Aorta (tissue), 5 donors: Measurements from ENCODE around the gene GABRB2. TPM values are rescaled to one million over a fixed set of nuclear protein-coding genes. Genes with fewer than 3 reads are reported as not detected.
A peak's percentile ranks its signal among the peaks of the same experiment; 100 is the strongest.

Source experiments
- ATAC-seq: fragments of 200-7000 bp; cut with Tn5 transposase; one replicate; pipeline ENCODE4 v1.9.1; 2022; ENCODE audit warnings: moderate library complexity; ENCODE audit not compliant: low FRiP score
- DNase-seq, 2 donors: peaks; one replicate each; pipeline ENCODE4 v3.0.0-alpha.2; 2020
- H3K27ac ChIP-seq, 2 donors: one replicate each; pipeline ENCODE4 v1.5.1; 2013; ENCODE audit warnings: low read length in 2 of 2, mild to moderate bottlenecking in 2 of 2, moderate library complexity in 2 of 2, control low read depth in 1 of 2, inconsistent platforms in 1 of 2, low read depth in 1 of 2
- H3K27me3 ChIP-seq, 2 donors: one replicate each; pipeline ENCODE4 v1.6.1; 2013; ENCODE audit warnings: control low read depth in 1 of 2, low read length in 1 of 2, mild to moderate bottlenecking in 1 of 2, moderate library complexity in 1 of 2; ENCODE audit not compliant: insufficient read depth in 2 of 2, control insufficient read depth in 1 of 2
- H3K36me3 ChIP-seq, 2 donors: one replicate each; pipeline ENCODE4 v1.6.1; 2013; ENCODE audit warnings: control low read depth in 1 of 2, low read length in 1 of 2, mild to moderate bottlenecking in 1 of 2; ENCODE audit not compliant: insufficient read depth in 2 of 2, control insufficient read depth in 1 of 2
- H3K4me1 ChIP-seq, 2 donors: one replicate each; pipeline ENCODE4 v1.6.1; 2013; ENCODE audit warnings: low read length in 2 of 2, control low read depth in 1 of 2, mild to moderate bottlenecking in 1 of 2, moderate library complexity in 1 of 2; ENCODE audit not compliant: insufficient read depth in 2 of 2, control insufficient read depth in 1 of 2
- H3K4me3 ChIP-seq, 2 donors: one replicate each; pipeline ENCODE4 v1.5.1; 2013; ENCODE audit warnings: low read length in 2 of 2, control low read depth in 1 of 2, mild to moderate bottlenecking in 1 of 2
- H3K9me3 ChIP-seq: one replicate; pipeline ENCODE4 v1.6.1; 2013; ENCODE audit warnings: mild to moderate bottlenecking, low read length; ENCODE audit not compliant: control insufficient read depth
- WGBS, 2 donors: extraction: QIAGEN DNeasy Blood & Tissue Kit; methylation state at CpG; one replicate each; pipeline ENCODE4 v1.1.7; 2013; 5-methylcytosine and 5-hydroxymethylcytosine counted together
- intact Hi-C, 2 donors: fragments of 100-400 bp; cut with DNase I; formaldehyde crosslinking; loops; one replicate each; pipeline versions ENCODE4 v1.14.2 to v1.15.0; 2022
- long read RNA-seq, 2 donors: library from polyadenylated mRNA; unstranded; transcript quantifications; one replicate each; pipeline ENCODE4 v2.0.0, GENCODE V29; 2020 to 2021
- polyA plus RNA-seq, 2 donors: library from polyadenylated mRNA; stranded (reverse); fragments of 200-250 nt; gene quantifications; one replicate each; pipeline ENCODE4 v1.2.3, GENCODE V29; 2013
- total RNA-seq, 2 donors: library from RNA; stranded (reverse); fragmentation: NEBNext Ultra II Directional; extraction: Animal tissue kit (Norgen Biotek cat#: 25700); gene quantifications; one replicate each; pipeline ENCODE4 v1.2.1, GENCODE V29; 2021
- donor health status: healthy with polysubstance abuse.
- donor health status: Bipolar disorder and iron deficiency.
- donor health status: DM: no; HTN: no; CAD: no.
- donor health status: DM: no; HTN: no; CAD: no.
- donor health status: DM: yes; HTN: yes; CAD: no.

Gene GABRB2
- total RNA-seq, result 1 to 10 TPM in 1 of 2 donors, under 1 TPM in 1; 0.54 to 1.1 TPM
- under 1 TPM; 0.03 to 0.13 TPM for polyA plus RNA-seq
- long read RNA-seq, donor 1, result 0 reads
- long read RNA-seq, donor 2, result 0 reads

DNA sequence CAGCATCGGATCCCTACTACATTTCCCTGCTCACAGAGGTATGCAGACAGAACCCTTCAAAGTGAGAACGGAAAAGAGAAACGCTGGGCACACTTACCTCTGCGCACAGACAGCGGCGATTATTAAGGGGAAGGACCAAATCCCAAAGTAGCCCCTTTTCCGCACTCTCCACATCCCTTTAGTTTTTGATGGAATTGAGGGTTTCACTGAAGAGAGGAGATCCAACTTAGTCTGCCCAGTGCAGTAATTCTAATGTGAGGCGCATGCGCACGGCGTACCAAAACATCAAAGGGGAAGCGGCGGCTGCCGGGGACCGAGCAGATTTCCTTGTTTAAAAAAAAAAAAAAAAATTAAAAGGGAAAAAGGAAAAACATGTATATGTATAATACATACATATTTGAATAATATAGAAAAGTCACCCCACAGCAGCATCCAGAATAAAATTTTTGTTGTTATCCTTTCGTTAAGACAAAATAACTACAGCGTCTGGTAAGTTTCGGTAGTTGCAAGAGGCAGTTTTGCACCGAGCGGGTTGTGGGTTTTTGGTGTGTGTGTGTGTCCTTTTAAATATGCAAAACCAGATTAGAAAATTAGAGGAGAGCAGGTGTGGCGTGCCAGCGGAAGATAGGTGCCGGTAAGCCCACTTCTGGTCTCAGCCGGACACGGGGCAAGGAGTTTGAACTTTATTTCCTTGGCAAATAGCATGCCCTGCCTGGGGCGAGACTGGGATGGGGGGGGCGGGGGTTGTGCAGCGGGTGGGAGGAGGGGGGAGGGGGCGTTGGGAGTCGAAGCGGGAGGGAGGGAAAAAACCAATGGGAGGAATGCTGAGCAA is at the start of gene GABRB2:
Gene GABRB2, minus strand, starts transcription at position 256 of the 832 bp plus-strand sequence. Its CDS starts 82 bp downstream, at position 174.
- Histone ChIP-seq H3K4me1 (no peaks in the 10 kb centered on the region), H3K27ac (no peak within 1 kb of the TSS), H3K9me3 (no peaks in the 10 kb centered on the region), H3K27me3 (no peaks in the 10 kb centered on the region), H3K4me3 (peak within 1 kb of the TSS; percentile 29 to 63), H3K36me3 (no peaks in the 10 kb centered on the region)
- 1 to 2% methylated on average over 27 to 31 of the region's 31 CpGs for WGBS, 2 donors
- peak; percentile 63 to 77 for DNase-seq
- ATAC-seq, result peak; percentile 60
- intact Hi-C loops, result no loop called here

DNA sequence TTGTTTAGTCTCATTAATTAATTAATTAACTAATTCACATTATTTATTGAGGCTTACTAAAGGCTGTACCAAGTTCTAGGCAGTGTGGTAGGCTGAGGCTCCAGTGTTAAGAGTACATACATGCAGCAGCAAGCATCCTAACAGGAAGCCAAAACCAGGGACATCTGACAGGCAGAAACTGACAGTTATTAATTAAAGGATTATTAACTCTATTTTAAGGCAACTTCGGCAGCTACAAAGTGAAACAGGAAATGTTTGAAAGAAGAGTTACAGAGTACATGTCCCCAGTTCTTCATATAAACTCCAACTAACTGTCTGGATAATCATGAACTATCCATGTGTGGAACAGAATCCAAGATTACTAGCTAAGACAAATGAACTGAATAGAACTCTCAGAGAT is 39.3 kb upstream of the GABRB2 start:
- H3K36me3 ChIP-seq, result no peaks in the 10 kb centered on the region
- intact Hi-C loops, result no loop called here
- H3K27ac ChIP-seq, result no peak overlapping the region
- no peak for DNase-seq
- no peaks in the 10 kb centered on the region for H3K9me3 ChIP-seq
- no peaks in the 10 kb centered on the region for H3K4me1 ChIP-seq
- no peaks in the 10 kb centered on the region for H3K27me3 ChIP-seq
- H3K4me3 ChIP-seq, result no peak overlapping the region
- WGBS, 2 donors, result 7 to 18% methylated on average over 1 of the region's 1 CpG
- ATAC-seq, result no peak

DNA sequence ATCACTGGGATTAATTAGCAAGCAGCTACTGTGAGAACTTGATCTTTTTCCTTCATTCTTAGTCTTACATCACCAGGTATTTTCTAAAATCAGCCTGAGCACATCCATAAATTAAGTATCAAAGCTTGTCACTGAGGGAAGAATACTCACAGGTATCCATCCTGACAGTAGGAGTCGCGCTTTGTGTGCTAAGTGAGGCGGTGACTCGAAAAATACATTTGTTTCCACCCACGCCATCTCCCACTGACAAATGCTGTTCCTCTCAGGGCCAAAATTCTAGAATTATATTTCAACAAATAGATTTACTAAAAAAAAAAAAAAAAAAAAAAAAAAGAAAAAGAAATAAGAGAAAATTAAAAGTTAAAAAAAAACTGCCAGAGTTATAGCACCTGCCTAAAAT is 34.1 kb upstream of the GABRB2 start:
- Histone ChIP-seq H3K27me3 (no peaks in the 10 kb centered on the region), H3K27ac (no peak overlapping the region), H3K36me3 (no peaks in the 10 kb centered on the region), H3K4me3 (no peak overlapping the region), H3K4me1 (no peaks in the 10 kb centered on the region), H3K9me3 (no peaks in the 10 kb centered on the region)
- no peak for DNase-seq
- 89 to 90% methylated on average over 5 of the region's 5 CpGs for WGBS, 2 donors
- intact Hi-C loops, result no loop called here
- no peak for ATAC-seq

DNA sequence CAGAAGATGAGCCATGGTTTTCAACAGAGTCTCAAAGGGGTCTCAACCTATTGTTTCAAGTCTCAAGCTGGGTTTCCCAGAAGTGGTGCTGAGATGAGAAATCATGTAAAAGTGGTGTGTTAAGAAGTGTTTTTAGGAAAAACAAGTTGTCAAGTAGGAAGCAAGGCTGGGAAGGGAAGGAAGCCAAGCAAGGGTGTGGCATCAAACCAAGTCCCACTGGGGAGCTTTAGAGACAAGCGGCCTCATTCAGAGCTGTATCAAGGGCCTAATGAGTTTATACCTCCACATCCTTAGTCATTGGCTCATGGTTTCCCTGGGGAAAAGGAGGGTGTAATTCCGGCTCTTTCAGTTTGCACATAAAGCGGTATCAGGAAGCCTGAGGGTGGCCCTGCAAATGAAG is 26.4 kb upstream of the GABRB2 start:
- DNase-seq, result no peak
- WGBS, 2 donors, result 73 to 81% methylated on average over 3 of the region's 3 CpGs
- ATAC-seq, result no peak

DNA sequence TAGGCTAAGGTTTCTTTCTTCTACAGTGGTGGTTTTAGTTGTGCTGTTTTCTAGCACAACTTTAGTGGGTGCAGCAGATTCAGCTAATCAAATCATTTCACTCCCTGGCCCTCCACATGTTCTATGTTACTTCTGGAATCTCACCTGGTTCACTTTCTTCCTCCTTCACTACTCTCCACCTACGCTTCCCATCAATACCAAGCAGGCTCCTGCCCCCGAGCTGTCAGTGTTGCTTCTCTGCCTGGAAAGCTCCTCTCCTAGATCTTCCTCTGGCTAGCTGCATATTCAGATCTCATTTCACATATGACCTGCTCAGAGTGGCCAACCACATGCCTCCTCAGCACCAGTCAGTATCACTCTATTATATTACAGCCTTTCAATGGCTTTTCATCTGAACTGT is 19.6 kb upstream of the GABRB2 start:
- intact Hi-C loops, result no loop called here
- no peak overlapping the region for H3K27ac ChIP-seq
- 74 to 78% methylated on average over 2 of the region's 2 CpGs for WGBS, 2 donors
- DNase-seq, result no peak
- no peaks in the 10 kb centered on the region for H3K36me3 ChIP-seq
- H3K9me3 ChIP-seq, result no peaks in the 10 kb centered on the region
- ATAC-seq, result no peak
- no peaks in the 10 kb centered on the region for H3K27me3 ChIP-seq
- H3K4me1 ChIP-seq, result no peaks in the 10 kb centered on the region
- H3K4me3 ChIP-seq, result no peak overlapping the region

More for the DNA sequence above, 26.4 kb upstream of the GABRB2 start:
- Histone ChIP-seq H3K4me1 (no peaks in the 10 kb centered on the region), H3K36me3 (no peaks in the 10 kb centered on the region), H3K27ac (no peak overlapping the region), H3K9me3 (no peaks in the 10 kb centered on the region), H3K27me3 (no peaks in the 10 kb centered on the region), H3K4me3 (no peak overlapping the region)
- intact Hi-C loops, result no loop called here

DNA sequence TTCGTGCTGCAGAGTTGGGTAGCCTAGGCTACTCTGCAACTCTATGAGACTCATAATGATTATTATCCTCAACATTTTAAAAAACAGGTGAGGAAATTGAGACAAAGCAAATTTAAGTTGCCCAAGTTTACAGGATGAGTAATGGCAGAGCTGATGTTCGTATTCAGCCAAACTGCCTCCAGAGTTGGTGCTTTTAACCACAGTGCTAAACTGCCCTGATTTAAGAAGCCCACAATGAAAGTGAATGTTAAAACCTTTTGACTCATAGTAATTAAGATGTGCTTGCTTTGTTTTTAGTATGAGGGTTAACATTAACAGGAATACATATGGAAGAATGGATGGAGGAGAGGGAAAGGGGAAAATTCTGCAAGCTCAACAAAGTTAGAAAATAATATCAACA is 15.9 kb upstream of the GABRB2 start:
- DNase-seq (no peak), ATAC-seq (no peak)
- H3K27me3 ChIP-seq, result no peaks in the 10 kb centered on the region
- H3K4me1 ChIP-seq, result no peaks in the 10 kb centered on the region
- no peaks in the 10 kb centered on the region for H3K9me3 ChIP-seq
- no peaks in the 10 kb centered on the region for H3K36me3 ChIP-seq
- WGBS, 2 donors, result 26 to 43% methylated on average over 2 of the region's 2 CpGs
- no peak overlapping the region for H3K4me3 ChIP-seq
- H3K27ac ChIP-seq, result no peak overlapping the region
- intact Hi-C loops, result no loop called here

DNA sequence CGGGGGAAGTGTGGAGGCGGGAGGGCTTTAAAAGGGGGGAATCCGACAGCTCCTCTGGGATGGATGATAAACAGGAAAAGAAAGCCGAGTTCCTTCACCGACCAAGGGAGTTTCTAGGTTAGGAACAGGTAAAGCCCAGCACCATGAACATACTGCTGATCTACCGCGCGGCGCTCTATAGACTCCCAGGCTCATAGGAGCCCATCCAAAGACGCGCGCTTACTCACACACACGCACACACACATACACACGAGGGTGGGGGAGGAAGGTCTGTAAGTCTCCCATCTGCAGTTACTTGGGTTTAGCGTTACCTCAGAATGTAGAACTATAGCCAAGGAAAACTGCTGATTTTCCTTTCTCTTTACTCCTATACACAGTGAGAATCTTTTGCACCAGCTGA is 2.6 kb upstream of the GABRB2 start:
- Histone ChIP-seq H3K36me3 (no peaks in the 10 kb centered on the region), H3K4me1 (no peaks in the 10 kb centered on the region), H3K4me3 (no peak overlapping the region), H3K27me3 (no peaks in the 10 kb centered on the region), H3K9me3 (no peaks in the 10 kb centered on the region), H3K27ac (no peak overlapping the region)
- 0 to 1% methylated on average over 15 of the region's 15 CpGs for WGBS, 2 donors
- intact Hi-C loops, result no loop called here
- ATAC-seq (no peak), DNase-seq (no peak)

DNA sequence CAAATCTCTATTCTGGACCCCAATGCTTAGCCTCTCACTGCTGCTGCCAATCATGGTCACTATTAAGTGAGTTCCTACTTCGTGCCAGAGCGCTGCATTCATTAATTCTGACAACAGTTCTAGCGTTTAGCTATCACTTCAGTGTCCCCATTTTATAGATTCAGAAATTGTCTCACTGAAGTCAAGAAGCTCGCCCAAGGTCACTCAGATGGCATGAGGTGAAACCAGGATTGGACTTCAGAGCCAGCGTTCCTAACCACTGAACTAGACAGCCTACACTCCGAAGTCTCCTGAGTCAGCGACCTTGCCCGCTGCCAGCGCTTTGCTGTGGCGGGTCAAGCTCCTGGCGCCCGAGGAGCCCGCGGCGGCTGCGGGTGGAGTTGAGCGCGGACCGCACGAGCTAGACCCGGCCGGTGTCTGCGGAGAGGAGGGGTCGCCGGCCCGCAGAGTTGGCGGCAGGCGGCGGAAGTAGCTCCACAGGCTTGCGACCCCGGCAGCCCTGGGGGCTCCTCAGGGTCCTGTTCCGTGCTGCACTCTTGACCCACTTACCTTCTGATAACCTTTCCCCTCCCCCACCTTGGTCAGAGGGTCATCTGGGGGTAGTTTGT is 2.1 kb upstream of the GABRB2 start:
- 2% methylated on average over 32 of the region's 32 CpGs for WGBS, 2 donors
- intact Hi-C loops, result no loop called here

More for the DNA sequence above, 2.1 kb upstream of the GABRB2 start:
- ATAC-seq, result no peak
- no peaks in the 10 kb centered on the region for H3K9me3 ChIP-seq
- H3K4me1 ChIP-seq, result no peaks in the 10 kb centered on the region
- no peaks in the 10 kb centered on the region for H3K27me3 ChIP-seq
- no peak for DNase-seq
- no peaks in the 10 kb centered on the region for H3K36me3 ChIP-seq
- no peak overlapping the region for H3K4me3 ChIP-seq
- no peak overlapping the region for H3K27ac ChIP-seq
